K562 (cell line): ENCODE results near the gene ZSCAN29. TPM values are rescaled to one million over a fixed set of nuclear protein-coding genes. Genes with fewer than 3 reads are reported as not detected.

Experiments
- ATAC-seq: fragments of 200-7000 bp; cut with Tn5 transposase; 3 replicates; pipeline ENCODE4 v1.9.1; 2020; ENCODE audit warnings: moderate library complexity
- BruUV-seq: library from RNA; stranded (reverse); fragments of 400-500 nt; replicated peaks from 2 replicates; lab custom pipeline; 2021; lab: Mats Ljungman, UMichigan
- CTCF ChIA-PET: fragments of 300-600 bp; formaldehyde crosslinking; extraction: SDS; loops from one replicate; lab custom pipeline; 2021; ENCODE audit warnings: low intra/inter-chr PET ratio; lab: Yijun Ruan, JAX
- POLR2A ChIA-PET: fragments of 300-600, 350-650 bp; sonication (Branson Sonifier 250); formaldehyde crosslinking; extraction: SDS; loops from one replicate; lab custom pipeline; 2021; ENCODE audit warnings: antibody characterized with exemption, inconsistent platforms; lab: Yijun Ruan, JAX
- DNase-seq, 4 experiments: peaks; one replicate each; pipeline versions ENCODE4 v3.0.0 to v3.0.0-alpha.2; 2011 to 2018; ENCODE audit warnings: low spot score in 3 of 4, mixed read lengths in 3 of 4; ENCODE audit errors: extremely low read depth in 1 of 4
- FAIRE-seq: peaks from 2 replicates; lab custom pipeline; 2011; peaks lifted over from hg19 to GRCh38; lab: Jason Lieb, UNC
- H2AFZ ChIP-seq: 2 replicates; pipeline ENCODE4 v1.6.0; 2011; ENCODE audit warnings: low read depth, low read length, control low read depth, inconsistent platforms
- H3K27ac ChIP-seq: fragments of 200-600 bp; 3 replicates; pipeline ENCODE4 v1.8.0; 2011; ENCODE audit warnings: low read depth, mild to moderate bottlenecking, control low read depth, inconsistent platforms, low read length, moderate library complexity, mixed read lengths; ENCODE audit errors: extremely low read depth
- H3K27me3 ChIP-seq, 2 experiments: fragments of 300-600 bp in 1 of 2; 2 replicates in 1 of 2; 3 replicates in 1 of 2; pipeline versions ENCODE4 v1.6.0 to v1.8.0; 2011; ENCODE audit warnings: inconsistent platforms in 2 of 2, low read length in 2 of 2, mild to moderate bottlenecking in 1 of 2, mixed read lengths in 1 of 2, moderate library complexity in 1 of 2; ENCODE audit not compliant: control insufficient read depth in 2 of 2, insufficient read depth in 2 of 2
- H3K36me3 ChIP-seq: fragments of 300-600 bp; 3 replicates; pipeline ENCODE4 v1.8.0; 2011; ENCODE audit warnings: mild to moderate bottlenecking, low read length, inconsistent platforms; ENCODE audit not compliant: control insufficient read depth, insufficient read depth
- H3K4me1 ChIP-seq, 2 experiments: fragments of 200-600 bp in 1 of 2; replicated peaks in 1 of 2; 2 replicates in 1 of 2; 3 replicates in 1 of 2; pipeline versions ENCODE4 v1.5.1 to v1.8.0; 2011; ENCODE audit warnings: inconsistent platforms in 2 of 2, low read length in 2 of 2, mild to moderate bottlenecking in 1 of 2, mixed read lengths in 1 of 2, moderate library complexity in 1 of 2; ENCODE audit not compliant: control insufficient read depth in 2 of 2, insufficient read depth in 2 of 2
- H3K4me2 ChIP-seq: 2 replicates; pipeline ENCODE4 v1.6.1; 2011; ENCODE audit warnings: low read length, control low read depth, inconsistent platforms, mixed read lengths; ENCODE audit not compliant: insufficient read depth
- H3K4me3 ChIP-seq: fragments of 200-600 bp; sonication (generic), shearing (Covaris generic); 2 replicates; pipeline ENCODE4 v1.5.1; 2016; ENCODE audit warnings: control low read depth, inconsistent platforms
- H3K79me2 ChIP-seq: fragments of 200-600 bp; 3 replicates; pipeline ENCODE4 v1.8.0; 2011; ENCODE audit warnings: low read length, inconsistent platforms; ENCODE audit not compliant: control insufficient read depth, insufficient read depth
- H3K9ac ChIP-seq, 2 experiments: 2 replicates each; pipeline versions ENCODE4 v1.6.0 to v1.6.1; 2011; ENCODE audit warnings: low read depth in 2 of 2, low read length in 2 of 2, control low read depth in 1 of 2, inconsistent platforms in 1 of 2, mild to moderate bottlenecking in 1 of 2, mixed read lengths in 1 of 2; ENCODE audit not compliant: insufficient read depth in 1 of 2
- H3K9me1 ChIP-seq: one replicate; pipeline ENCODE4 v1.6.0; 2011; ENCODE audit warnings: inconsistent platforms, mild to moderate bottlenecking, low read length, moderate library complexity; ENCODE audit not compliant: control insufficient read depth, insufficient read depth
- H3K9me3 ChIP-seq: replicated peaks from 2 replicates; pipeline ENCODE4 v1.5.1; 2011; ENCODE audit warnings: low read depth, low read length, inconsistent platforms; ENCODE audit not compliant: control insufficient read depth, insufficient read depth
- H4K20me1 ChIP-seq: replicated peaks from 2 replicates; pipeline ENCODE4 v1.6.1; 2011; ENCODE audit warnings: low read length, inconsistent platforms, mixed read lengths; ENCODE audit not compliant: control insufficient read depth, insufficient read depth
- C11orf30 ChIP-seq: fragments of 450-650 bp; IDR thresholded peaks from 2 replicates; pipeline ENCODE4 v1.6.1; 2016; ENCODE audit warnings: low read depth, mild to moderate bottlenecking
- DPF2 ChIP-seq: fragments of 450-650 bp; IDR thresholded peaks from 2 replicates; pipeline ENCODE4 v1.6.1; 2016
- ESRRA ChIP-seq: fragments of 450-650 bp; IDR thresholded peaks from 2 replicates; pipeline ENCODE4 v1.6.1; 2014; ENCODE audit warnings: low read depth, mild to moderate bottlenecking, moderate library complexity, borderline replicate concordance
- FOSL1 ChIP-seq: fragments of 200-800 bp; sonication (Bioruptor generic); conservative IDR thresholded peaks from 2 replicates; pipeline ENCODE4 v1.6.1; 2016; ENCODE audit warnings: missing genetic modification characterization, missing compliant biosample characterization
- MAFG ChIP-seq: fragments of 450-650 bp; conservative IDR thresholded peaks from 2 replicates; pipeline ENCODE4 v1.6.1; 2016; ENCODE audit warnings: missing genetic modification characterization, missing compliant biosample characterization
- NFE2L1 ChIP-seq: fragments of 450-650 bp; IDR thresholded peaks from 2 replicates; pipeline ENCODE4 v1.6.1; 2016; ENCODE audit warnings: missing genetic modification characterization, low read depth, mild to moderate bottlenecking, missing compliant biosample characterization, moderate library complexity, borderline replicate concordance
- POLR3A ChIP-seq: IDR thresholded peaks from 2 replicates; pipeline ENCODE4 v1.6.1; 2011; ENCODE audit warnings: borderline replicate concordance, mild to moderate bottlenecking, moderate library complexity; ENCODE audit not compliant: insufficient read length, insufficient read depth; ENCODE audit errors: extremely low read depth
- POLR3G ChIP-seq: IDR thresholded peaks from 2 replicates; pipeline ENCODE4 v1.6.1; 2011; ENCODE audit not compliant: insufficient read length, insufficient replicate concordance; ENCODE audit errors: extremely low read depth
- RBM14 ChIP-seq: fragments of 200-400 bp; formaldehyde crosslinking; IDR thresholded peaks from 2 replicates; pipeline ENCODE4 v1.6.1; 2018; ENCODE audit warnings: low read depth, mild to moderate bottlenecking, low read length, moderate library complexity, borderline replicate concordance; ENCODE audit not compliant: insufficient read depth
- RBM17 ChIP-seq: fragments of 200-400 bp; formaldehyde crosslinking; IDR thresholded peaks from 2 replicates; pipeline ENCODE4 v1.6.1; 2017; ENCODE audit warnings: low read depth, mild to moderate bottlenecking, low read length, borderline replicate concordance
- WGBS: fragments of 100-300 bp; shearing (Covaris generic); methylation state at CpG from one replicate; pipeline ENCODE4 v1.1.6; 2016; ENCODE audit warnings: low coverage, mixed read lengths; ENCODE audit not compliant: insufficient coverage; ENCODE audit errors: missing lambda C conversion rate; 5-methylcytosine and 5-hydroxymethylcytosine counted together
- in situ Hi-C: fragments of 300-500 bp; cut with MboI; formaldehyde crosslinking; loops from 4 replicates; pipeline ENCODE4 v1.15.0; 2018; ENCODE audit warnings: inconsistent platforms, mixed read lengths
- intact Hi-C: fragments of 100-400 bp; cut with micrococcal nuclease; formaldehyde crosslinking; loops from 2 replicates; pipeline ENCODE4 v1.14.2; 2022
- polyA plus RNA-seq, 8 experiments: library from polyadenylated mRNA; depleted of rRNA in 4 of 8; stranded (reverse) in 5 of 8; unstranded in 3 of 8; fragments of >200 nt; fragmentation: Nextera tagmentation in 2 of 8; fragmentation: Illumina TruSeq in 1 of 8; extraction: Ambion mirVana in 2 of 8; extraction: Trizol in 1 of 8; gene quantifications; 2 replicates each; pipeline versions ENCODE4 v1.2.1 to v1.2.3, GENCODE V29; 2011 to 2014; ENCODE audit warnings: inconsistent platforms in 1 of 8, missing spikeins in 1 of 8
- total RNA-seq, 7 experiments: library from RNA; depleted of rRNA in 6 of 7; stranded (reverse); fragments of >200 nt in 6 of 7; fragmentation: Illumina TruSeq in 2 of 7; extraction: Trizol in 2 of 7; gene quantifications; 2 replicates each; pipeline versions ENCODE4 v1.2.1 to v1.2.3, GENCODE V29; 2011 to 2021; ENCODE audit warnings: low replicate concordance in 1 of 7
- TF ChIP-seq, protein P1 (sequence below): sonication (generic); formaldehyde crosslinking; IDR thresholded peaks from 2 replicates; pipeline ENCODE4 v1.8.0; 2022; ENCODE audit warnings: missing genetic modification reagents, mild to moderate bottlenecking, moderate library complexity, borderline replicate concordance
- TF ChIP-seq, protein P2 (sequence below), 2 experiments: fragments of 450-650 bp in 1 of 2; sonication (generic) in 1 of 2; formaldehyde crosslinking in 1 of 2; IDR thresholded peaks in 1 of 2; conservative IDR thresholded peaks in 1 of 2; 2 replicates each; pipeline versions ENCODE4 v1.6.1 to v1.8.1; 2016 to 2023; ENCODE audit warnings: mild to moderate bottlenecking in 2 of 2, moderate library complexity in 2 of 2, inconsistent platforms in 1 of 2, missing genetic modification reagents in 1 of 2
- TF ChIP-seq, protein P3 (sequence below): fragments of 250-450 bp; sonication (Bioruptor Pico); IDR thresholded peaks from 2 replicates; pipeline ENCODE4 v1.8.0; 2021; ENCODE audit warnings: borderline replicate concordance, mild to moderate bottlenecking, moderate library complexity; ENCODE audit not compliant: poor library complexity, severe bottlenecking

The ZSCAN29 gene
- total and polyA plus RNA-seq, 9 of the 15 experiments (the other 6 are each of a cell fraction or from before 2014, with no cell fraction given): 2.5 to 28.6 (median 19.7) TPM

DNA sequence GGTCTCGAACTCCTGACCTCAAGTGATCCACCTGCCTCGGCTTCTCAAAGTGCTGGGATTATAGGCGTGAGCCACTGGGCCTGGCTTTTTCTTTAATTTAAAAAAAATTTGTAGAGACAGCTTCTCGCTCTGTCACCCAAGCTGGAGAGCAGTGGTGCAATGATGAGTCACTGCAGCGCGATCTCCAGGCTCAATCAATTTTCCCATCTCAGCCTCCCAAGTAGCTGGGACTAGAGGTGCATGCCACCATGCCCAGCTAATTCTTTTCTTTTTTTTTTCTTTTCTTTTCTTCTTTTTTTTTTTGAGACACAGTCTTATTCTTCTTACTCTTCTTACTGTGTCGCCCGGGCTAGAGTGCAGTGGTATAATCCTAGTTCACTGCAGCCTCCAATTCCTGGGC is 19.9 kb upstream of the ZSCAN29 start (continued):
- TF ChIP-seq DPF2 (peak; percentile 74; the same call in 1 of the 2 replicates), FOSL1 (tag) (peak; percentile 91), MAFG (peak; percentile 64), RBM14 (no peak)
- TF ChIP-seq, protein P1, sequence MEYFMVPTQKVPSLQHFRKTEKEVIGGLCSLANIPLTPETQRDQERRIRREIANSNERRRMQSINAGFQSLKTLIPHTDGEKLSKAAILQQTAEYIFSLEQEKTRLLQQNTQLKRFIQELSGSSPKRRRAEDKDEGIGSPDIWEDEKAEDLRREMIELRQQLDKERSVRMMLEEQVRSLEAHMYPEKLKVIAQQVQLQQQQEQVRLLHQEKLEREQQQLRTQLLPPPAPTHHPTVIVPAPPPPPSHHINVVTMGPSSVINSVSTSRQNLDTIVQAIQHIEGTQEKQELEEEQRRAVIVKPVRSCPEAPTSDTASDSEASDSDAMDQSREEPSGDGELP (CRISPR knock-in tag): no peak

DNA sequence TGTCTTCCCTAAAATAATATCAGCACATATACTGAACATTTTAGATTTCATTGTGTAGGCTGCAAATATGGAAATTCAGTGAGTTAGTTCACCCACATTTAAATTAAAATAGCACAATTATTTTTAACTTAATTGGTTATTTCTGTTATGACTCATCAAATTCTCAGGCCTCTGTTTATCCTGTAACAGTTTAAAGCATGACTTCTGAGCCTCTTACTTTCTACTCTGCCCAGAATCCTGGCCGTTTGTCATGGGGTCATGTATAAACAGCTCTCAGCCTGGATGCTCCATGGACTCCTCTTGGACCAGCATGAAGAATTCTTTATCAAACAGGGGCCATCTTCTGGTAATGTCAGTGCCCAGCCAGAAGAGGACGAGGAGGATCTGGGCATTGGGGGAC is 12.2 kb upstream of the ZSCAN29 start:
- H4K20me1 ChIP-seq: no peaks in the 10 kb centered on the region; the same call in 1 of the 2 replicates
- CTCF ChIA-PET: no interaction called here
- no peak overlapping the region for H3K9ac ChIP-seq
- H3K4me3 ChIP-seq: no peak overlapping the region
- DNase-seq: no peak
- H3K79me2 ChIP-seq: no peaks in the 10 kb centered on the region
- intact Hi-C loops (no loop called here), in situ Hi-C loops (no loop called here)
- TF ChIP-seq C11orf30 (0 out of 2 replicates have a peak, but pooled peaks have one; percentile 14), ESRRA (no peak), NFE2L1 (tag) (peak; percentile 6; the same call in 1 of the 2 replicates), POLR3A (no peak), RBM17 (no peak), POLR3G (no peak), MAFG (peak; percentile 41)
- TF ChIP-seq, protein P2, sequence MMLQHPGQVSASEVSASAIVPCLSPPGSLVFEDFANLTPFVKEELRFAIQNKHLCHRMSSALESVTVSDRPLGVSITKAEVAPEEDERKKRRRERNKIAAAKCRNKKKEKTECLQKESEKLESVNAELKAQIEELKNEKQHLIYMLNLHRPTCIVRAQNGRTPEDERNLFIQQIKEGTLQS (IDR thresholded peaks at IDR 0.05): 0 out of 2 replicates have a peak, but pooled peaks have one; percentile 18
- TF ChIP-seq, protein P2 (CRISPR knock-in tag; conservative IDR thresholded peaks at IDR 0.05): no peak
- TF ChIP-seq, protein P3, sequence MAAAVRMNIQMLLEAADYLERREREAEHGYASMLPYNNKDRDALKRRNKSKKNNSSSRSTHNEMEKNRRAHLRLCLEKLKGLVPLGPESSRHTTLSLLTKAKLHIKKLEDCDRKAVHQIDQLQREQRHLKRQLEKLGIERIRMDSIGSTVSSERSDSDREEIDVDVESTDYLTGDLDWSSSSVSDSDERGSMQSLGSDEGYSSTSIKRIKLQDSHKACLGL (CRISPR knock-in tag): no peak
- TF ChIP-seq, all 486 proteins: peak for 4
- Histone ChIP-seq H2AFZ (no peak overlapping the region), H3K36me3 (peaks cover 89% of the 10 kb centered on the region), H3K4me1 (no peaks in the 10 kb centered on the region), H3K9me1 (no peaks in the 10 kb centered on the region), H3K27me3 (no peaks in the 10 kb centered on the region), H3K27ac (no peak overlapping the region), H3K9me3 (no peaks in the 10 kb centered on the region), H3K4me2 (no peak overlapping the region)
- BruUV-seq: no TSS peak
- WGBS: 79% methylated on average over 2 of the region's 2 CpGs
- FAIRE-seq: no peak
- no peak for ATAC-seq
- POLR2A ChIA-PET: no interaction called here
